ENCODE results near the gene IGFALS. TPM values are rescaled to one million over a fixed set of nuclear protein-coding genes. Genes with fewer than 3 reads are reported as not detected.

Gene IGFALS
- total RNA-seq, 2 donors from 2014 or later: 0.28 to 0.54 TPM

- DNase-seq (ENCODE audit: low spot score) (no peak), ATAC-seq (ENCODE audit: insufficient number of reproducible peaks, low FRiP score, low read depth) (no peak)
- peaks cover 6 to 22% of the 10 kb centered on the region in 2 donors for H3K4me1 ChIP-seq (ENCODE audit: control insufficient read depth in 1 of 2, low read depth in 2 of 2)
- no peak for TF ChIP-seq CTCF (IDR thresholded peaks at IDR 0.05)
- H3K9me3 ChIP-seq: no peaks in the 10 kb centered on the region
- H3K4me3 ChIP-seq: no peak overlapping the region
- H3K27me3 ChIP-seq (replicated peaks; ENCODE audit: insufficient read depth): no peaks in the 10 kb centered on the region
- H3K27ac ChIP-seq: no peak overlapping the region
- peaks cover 25% of the 10 kb centered on the region for H3K36me3 ChIP-seq
Observed at GRCh38 chr16:1788095-1788707, 5.3 kb downstream of the IGFALS start.

- peaks cover 6 to 22% of the 10 kb centered on the region in 2 donors for H3K4me1 ChIP-seq (ENCODE audit: control insufficient read depth in 1 of 2, low read depth in 2 of 2)
- no peaks in the 10 kb centered on the region for H3K9me3 ChIP-seq
- peaks cover 25% of the 10 kb centered on the region for H3K36me3 ChIP-seq
- no peak for TF ChIP-seq CTCF (IDR thresholded peaks at IDR 0.05)
- H3K27ac ChIP-seq: no peak overlapping the region
- DNase-seq (ENCODE audit: low spot score) (no peak), ATAC-seq (ENCODE audit: insufficient number of reproducible peaks, low FRiP score, low read depth) (no peak)
- H3K4me3 ChIP-seq: no peak overlapping the region
- no peaks in the 10 kb centered on the region for H3K27me3 ChIP-seq (replicated peaks; ENCODE audit: insufficient read depth)
Observed at GRCh38 chr16:1787322-1788094, 6.0 kb downstream of the IGFALS start.

GRCh38 chr16:1787056-1787321, 6.5 kb downstream of the IGFALS start:
- no peak overlapping the region for H3K27ac ChIP-seq

DNA sequence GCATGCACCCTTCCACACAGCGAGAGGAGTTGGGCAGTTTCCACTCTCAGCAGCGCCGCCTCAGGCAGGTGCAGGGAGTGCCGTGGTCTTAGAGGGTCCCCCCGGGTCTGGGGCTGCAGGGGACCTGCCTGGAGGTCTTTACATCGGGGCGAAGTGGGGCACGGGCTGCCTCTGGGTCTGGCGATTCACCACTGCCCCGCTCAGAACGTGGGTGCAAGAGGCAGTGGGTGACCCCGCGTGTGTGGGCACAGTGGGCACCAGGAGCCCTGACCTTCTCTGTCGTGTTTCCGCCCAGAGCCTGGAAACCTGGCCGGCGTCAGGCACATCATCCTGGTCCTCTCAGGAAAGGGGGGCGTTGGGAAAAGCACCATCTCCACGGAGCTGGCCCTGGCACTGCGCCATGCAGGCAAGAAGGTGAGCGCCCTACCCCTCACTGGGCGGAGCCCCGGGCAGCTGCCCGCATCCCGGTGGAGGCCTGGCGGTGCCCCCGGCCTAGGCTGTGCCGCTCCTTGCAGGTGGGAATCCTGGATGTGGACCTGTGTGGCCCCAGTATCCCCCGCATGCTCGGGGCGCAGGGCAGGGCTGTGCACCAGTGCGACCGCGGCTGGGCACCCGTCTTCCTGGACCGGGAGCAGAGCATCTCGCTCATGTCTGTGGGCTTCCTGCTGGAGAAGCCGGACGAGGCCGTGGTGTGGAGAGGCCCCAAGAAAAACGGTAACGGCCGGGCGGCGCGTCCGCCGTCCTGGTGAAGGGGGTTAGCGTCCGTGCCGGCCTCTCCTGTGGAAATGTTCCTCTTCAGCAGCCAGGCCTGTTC, 7.1 kb downstream of the IGFALS start:
- Histone ChIP-seq H3K36me3 (peaks cover 25% of the 10 kb centered on the region), H3K9me3 (no peaks in the 10 kb centered on the region), H3K27me3 (replicated peaks; ENCODE audit: insufficient read depth) (no peaks in the 10 kb centered on the region), H3K27ac (no peak overlapping the region), H3K4me1 (ENCODE audit: control insufficient read depth in 1 of 2, low read depth in 2 of 2) (peaks cover 10 to 27% of the 10 kb centered on the region in 2 donors), H3K4me3 (no peak overlapping the region)
- DNase-seq (ENCODE audit: low spot score) (no peak), ATAC-seq (ENCODE audit: insufficient number of reproducible peaks, low FRiP score, low read depth) (no peak)
- no peak for TF ChIP-seq CTCF (IDR thresholded peaks at IDR 0.05)

More at GRCh38 chr16:1787056-1787321, 6.5 kb downstream of the IGFALS start:
- ATAC-seq (ENCODE audit: insufficient number of reproducible peaks, low FRiP score, low read depth) (no peak), DNase-seq (ENCODE audit: low spot score) (no peak)
- Histone ChIP-seq H3K36me3 (peaks cover 25% of the 10 kb centered on the region), H3K4me1 (ENCODE audit: control insufficient read depth in 1 of 2, low read depth in 2 of 2) (peaks cover 6 to 22% of the 10 kb centered on the region in 2 donors), H3K27me3 (replicated peaks; ENCODE audit: insufficient read depth) (no peaks in the 10 kb centered on the region), H3K4me3 (no peak overlapping the region), H3K9me3 (no peaks in the 10 kb centered on the region)
- no peak for TF ChIP-seq CTCF (IDR thresholded peaks at IDR 0.05)

GRCh38 chr16:1785846-1786170, 7.7 kb downstream of the IGFALS start:
- H3K9me3 ChIP-seq: no peaks in the 10 kb centered on the region
- no peaks in the 10 kb centered on the region for H3K27me3 ChIP-seq (replicated peaks; ENCODE audit: insufficient read depth)
- H3K4me1 ChIP-seq (ENCODE audit: control insufficient read depth in 1 of 2, low read depth in 2 of 2): peaks cover 14 to 34% of the 10 kb centered on the region in 2 donors
- peaks cover 25% of the 10 kb centered on the region for H3K36me3 ChIP-seq
- ATAC-seq (ENCODE audit: insufficient number of reproducible peaks, low FRiP score, low read depth) (no peak), DNase-seq (ENCODE audit: low spot score) (no peak)
- no peak overlapping the region for H3K4me3 ChIP-seq
- no peak overlapping the region for H3K27ac ChIP-seq
- no peak for TF ChIP-seq CTCF (IDR thresholded peaks at IDR 0.05)
